HFFc6 (cell line): ENCODE measurements around the gene IRX6. TPM values are rescaled to one million over a fixed set of nuclear protein-coding genes. Genes with fewer than 3 reads are reported as not detected.

ENCODE experiments used
- DNase-seq: peaks from one replicate; pipeline ENCODE4 v3.0.0-alpha.2; 2018
- H3K27ac Mint-ChIP-seq: 2 replicates; pipeline ENCODE4 v1.8.0; 2020; ENCODE audit warnings: mild to moderate bottlenecking, mixed read lengths
- H3K27me3 Mint-ChIP-seq: 2 replicates; pipeline ENCODE4 v1.8.0; 2021; ENCODE audit warnings: mild to moderate bottlenecking, moderate library complexity, mixed read lengths; ENCODE audit not compliant: insufficient read depth
- H3K36me3 Mint-ChIP-seq: 2 replicates; pipeline ENCODE4 v1.8.0; 2021; ENCODE audit warnings: low read depth, mixed read lengths
- H3K4me1 Mint-ChIP-seq: 2 replicates; pipeline ENCODE4 v1.8.0; 2020; ENCODE audit warnings: low read depth, mixed read lengths
- H3K4me3 Mint-ChIP-seq: 2 replicates; pipeline ENCODE4 v1.8.0; 2020; ENCODE audit warnings: mild to moderate bottlenecking, moderate library complexity, mixed read lengths
- H3K9me3 Mint-ChIP-seq: 2 replicates; pipeline ENCODE4 v1.8.0; 2020; ENCODE audit warnings: mild to moderate bottlenecking, mixed read lengths
- CTCF ChIP-seq: fragments of 200-600 bp; sonication (generic); IDR thresholded peaks from 2 replicates; pipeline ENCODE4 v1.5.0; 2021; ENCODE audit warnings: antibody characterized with exemption, mild to moderate bottlenecking
- long read RNA-seq: library from polyadenylated mRNA; unstranded; transcript quantifications from one replicate; pipeline ENCODE4 v2.0.0, GENCODE V29; 2019
- total RNA-seq, 6 experiments: library from RNA; stranded (reverse); fragmentation: NEBNext Ultra II Directional; extraction: Animal tissue kit (Norgen Biotek cat#: 25700); gene quantifications; 2 replicates in 1 of 6; 3 replicates in 5 of 6; pipeline ENCODE4 v1.2.3, GENCODE V29; 2021

IRX6 gene
- total RNA-seq, result not detected
- long read RNA-seq, result 0 reads

- no peaks in the 10 kb centered on the region; the same call in 1 of the 2 replicates for H3K27me3 Mint-ChIP-seq
- no peak within 1 kb of the TSS for H3K27ac Mint-ChIP-seq
- no peak for DNase-seq
- TF ChIP-seq CTCF, result peak; percentile 38
- H3K4me1 Mint-ChIP-seq, result no peaks in the 10 kb centered on the region
- no peaks in the 10 kb centered on the region for H3K36me3 Mint-ChIP-seq
- H3K4me3 Mint-ChIP-seq, result no peak within 1 kb of the TSS
- H3K9me3 Mint-ChIP-seq, result no peaks in the 10 kb centered on the region
Measured at GRCh38 chr16:55323637-55324271, at the start of gene IRX6. Gene IRX6 (plus strand): TSS chr16:55324203. CDS start chr16:55325092, 889 bp downstream.

- DNase-seq, result no peak
- no peaks in the 10 kb centered on the region for H3K36me3 Mint-ChIP-seq
- H3K4me1 Mint-ChIP-seq, result no peaks in the 10 kb centered on the region
- no peak for TF ChIP-seq CTCF
- H3K9me3 Mint-ChIP-seq, result peaks cover 25% of the 10 kb centered on the region
- no peaks in the 10 kb centered on the region; the same call in 1 of the 2 replicates for H3K27me3 Mint-ChIP-seq
- H3K4me3 Mint-ChIP-seq, result no peak overlapping the region
- no peak overlapping the region for H3K27ac Mint-ChIP-seq
Measured at GRCh38 chr16:55274391-55274790, 49.6 kb upstream of the IRX6 start.

- no peak for DNase-seq
- Mint-ChIP-seq H3K4me1 (no peaks in the 10 kb centered on the region), H3K27ac (no peak overlapping the region), H3K4me3 (no peak overlapping the region), H3K9me3 (peaks cover 25% of the 10 kb centered on the region; the same call in 1 of the 2 replicates), H3K27me3 (no peaks in the 10 kb centered on the region; the same call in 1 of the 2 replicates), H3K36me3 (no peaks in the 10 kb centered on the region)
- no peak for TF ChIP-seq CTCF
Measured at GRCh38 chr16:55275167-55275566, 48.8 kb upstream of the IRX6 start.

- Mint-ChIP-seq H3K36me3 (no peaks in the 10 kb centered on the region), H3K9me3 (peaks cover 25% of the 10 kb centered on the region; the same call in 1 of the 2 replicates), H3K27me3 (no peaks in the 10 kb centered on the region; the same call in 1 of the 2 replicates), H3K27ac (no peak overlapping the region), H3K4me1 (no peaks in the 10 kb centered on the region), H3K4me3 (no peak overlapping the region)
- DNase-seq, result no peak
- no peak for TF ChIP-seq CTCF
Measured at GRCh38 chr16:55275869-55276268, 48.1 kb upstream of the IRX6 start.

- no peaks in the 10 kb centered on the region; the same call in 1 of the 2 replicates for H3K27me3 Mint-ChIP-seq
- no peak for TF ChIP-seq CTCF
- H3K9me3 Mint-ChIP-seq, result peaks cover 25% of the 10 kb centered on the region; the same call in 1 of the 2 replicates
- H3K4me3 Mint-ChIP-seq, result no peak overlapping the region
- no peaks in the 10 kb centered on the region for H3K36me3 Mint-ChIP-seq
- H3K27ac Mint-ChIP-seq, result no peak overlapping the region
- no peaks in the 10 kb centered on the region for H3K4me1 Mint-ChIP-seq
- DNase-seq, result no peak
Measured at GRCh38 chr16:55277536-55277935, 46.5 kb upstream of the IRX6 start.
